GM23338 (cell line): ENCODE data around the gene HES4. TPM values are rescaled to one million over a fixed set of nuclear protein-coding genes. Genes with fewer than 3 reads are reported as not detected.

Source experiments
- ATAC-seq: fragments of 200-7000 bp; cut with Tn5 transposase; 3 replicates; pipeline ENCODE4 v1.9.1; 2020
- DNase-seq: peaks from one replicate; pipeline ENCODE4 v3.0.0-alpha.2; 2015; ENCODE audit warnings: low spot score
- H2AFZ ChIP-seq: fragments of 200-600 bp; sonication (generic); 2 replicates; pipeline ENCODE4 v1.8.0; 2016; ENCODE audit warnings: antibody characterized with exemption, mild to moderate bottlenecking, moderate library complexity
- H3F3A ChIP-seq: fragments of 200-600 bp; sonication (generic); replicated peaks from 2 replicates; pipeline ENCODE4 v1.8.0; 2017; ENCODE audit warnings: antibody characterized with exemption, mixed run types, low read depth
- H3K27ac ChIP-seq: fragments of 200-600 bp; sonication (generic); 2 replicates; pipeline ENCODE4 v1.6.1; 2016; ENCODE audit warnings: low read depth
- H3K27me3 ChIP-seq: fragments of 200-600 bp; sonication (generic); 2 replicates; pipeline ENCODE4 v1.8.0; 2016; ENCODE audit warnings: mild to moderate bottlenecking, mixed run types, moderate library complexity; ENCODE audit not compliant: insufficient read depth
- H3K36me3 ChIP-seq: fragments of 200-600 bp; sonication (generic); 2 replicates; pipeline ENCODE4 v1.8.0; 2016; ENCODE audit warnings: mild to moderate bottlenecking; ENCODE audit not compliant: insufficient read depth
- H3K4me1 ChIP-seq: fragments of 200-600 bp; sonication (generic); 2 replicates; pipeline ENCODE4 v1.8.0; 2016; ENCODE audit warnings: mild to moderate bottlenecking, moderate library complexity; ENCODE audit not compliant: insufficient read depth
- H3K4me2 ChIP-seq: fragments of 200-600 bp; sonication (generic); 2 replicates; pipeline ENCODE4 v1.7.1; 2017; ENCODE audit warnings: mixed run types
- H3K4me3 ChIP-seq: fragments of 200-600 bp; sonication (generic); 2 replicates; pipeline ENCODE4 v1.6.1; 2016; ENCODE audit warnings: mixed run types
- H3K79me2 ChIP-seq: fragments of 200-600 bp; sonication (generic); replicated peaks from 2 replicates; pipeline ENCODE4 v1.8.0; 2017; ENCODE audit warnings: mild to moderate bottlenecking; ENCODE audit not compliant: insufficient read depth
- H3K9me2 ChIP-seq: fragments of 200-600 bp; sonication (generic); 2 replicates; pipeline ENCODE4 v1.8.0; 2017; ENCODE audit not compliant: insufficient read depth
- H4K20me1 ChIP-seq: fragments of 200-600 bp; sonication (generic); replicated peaks from 2 replicates; pipeline ENCODE4 v1.8.0; 2017; ENCODE audit warnings: mild to moderate bottlenecking; ENCODE audit not compliant: insufficient read depth
- H3K27ac Mint-ChIP-seq: 2 replicates; pipeline ENCODE4 v1.8.0; 2020; ENCODE audit warnings: inconsistent platforms, mild to moderate bottlenecking, moderate library complexity, mixed read lengths
- H3K27me3 Mint-ChIP-seq: 3 replicates; pipeline ENCODE4 v1.8.0; 2022; ENCODE audit warnings: low read depth, mild to moderate bottlenecking, moderate library complexity, mixed read lengths, inconsistent platforms; ENCODE audit not compliant: insufficient read depth, poor library complexity
- H3K36me3 Mint-ChIP-seq: 3 replicates; pipeline ENCODE4 v1.8.0; 2021; ENCODE audit warnings: low read depth, mild to moderate bottlenecking, inconsistent platforms, moderate library complexity, mixed read lengths
- H3K4me1 Mint-ChIP-seq: 3 replicates; pipeline ENCODE4 v1.8.0; 2020; ENCODE audit warnings: mild to moderate bottlenecking, inconsistent platforms, mixed read lengths
- H3K4me3 Mint-ChIP-seq: 3 replicates; pipeline ENCODE4 v1.8.0; 2021; ENCODE audit warnings: moderate library complexity, mild to moderate bottlenecking, inconsistent platforms, mixed read lengths
- H3K9me3 Mint-ChIP-seq: 3 replicates; pipeline ENCODE4 v1.8.0; 2020; ENCODE audit warnings: moderate library complexity, mild to moderate bottlenecking, inconsistent platforms, mixed read lengths
- CREB1 ChIP-seq: fragments of 250-450 bp; sonication (Bioruptor Pico); IDR thresholded peaks from 2 replicates; pipeline ENCODE4 v1.5.0; 2020; ENCODE audit warnings: low read depth, mild to moderate bottlenecking, moderate library complexity
- EZH2 ChIP-seq: fragments of 200-600 bp; sonication (generic); IDR thresholded peaks from one replicate; pipeline ENCODE4 v1.8.0; 2017; ENCODE audit warnings: antibody characterized with exemption, mild to moderate bottlenecking, low read depth; ENCODE audit not compliant: unreplicated experiment
- EZH2phosphoT487 ChIP-seq: fragments of 200-600 bp; sonication (generic); IDR thresholded peaks from one replicate; pipeline ENCODE4 v1.8.1; 2018; ENCODE audit warnings: antibody characterized with exemption; ENCODE audit not compliant: unreplicated experiment
- JUNB ChIP-seq: IDR thresholded peaks from one replicate; pipeline ENCODE4 v1.6.1; 2016; ENCODE audit warnings: antibody characterized with exemption; ENCODE audit not compliant: unreplicated experiment
- NANOG ChIP-seq: IDR thresholded peaks from 2 replicates; pipeline ENCODE4 v1.6.1; 2016; ENCODE audit warnings: antibody characterized with exemption, borderline replicate concordance
- POLR2AphosphoS5 ChIP-seq: IDR thresholded peaks from 2 replicates; pipeline ENCODE4 v1.6.1; 2016; ENCODE audit warnings: antibody characterized with exemption, low read depth
- ZNF114 ChIP-seq: fragments of 250-450 bp; sonication (Bioruptor Pico); IDR thresholded peaks from 2 replicates; pipeline ENCODE4 v1.5.0; 2020; ENCODE audit warnings: mild to moderate bottlenecking, moderate library complexity
- polyA plus RNA-seq: library from polyadenylated mRNA; unstranded; fragments of >200 nt; fragmentation: Nextera tagmentation; extraction: Ambion mirVana; gene quantifications from 2 replicates; pipeline ENCODE4 v1.2.1, GENCODE V29; 2016
- total RNA-seq: library from RNA; depleted of rRNA; stranded (reverse); fragments of >200 nt; shearing (Covaris generic); gene quantifications from 2 replicates; pipeline ENCODE4 v1.2.3, GENCODE V29; 2014
- TF ChIP-seq, protein P1 (sequence below): fragments of 250-450 bp; sonication (Bioruptor Pico); IDR thresholded peaks from 2 replicates; pipeline ENCODE4 v1.5.0; 2020; ENCODE audit warnings: mild to moderate bottlenecking, moderate library complexity
- TF ChIP-seq, protein P2 (sequence below): IDR thresholded peaks from 2 replicates; pipeline ENCODE4 v1.6.1; 2016; ENCODE audit warnings: antibody characterized with exemption

The HES4 gene
- total and polyA plus RNA-seq, 2 experiments from 2014 or later: 2.3 to 6.7 TPM

DNA sequence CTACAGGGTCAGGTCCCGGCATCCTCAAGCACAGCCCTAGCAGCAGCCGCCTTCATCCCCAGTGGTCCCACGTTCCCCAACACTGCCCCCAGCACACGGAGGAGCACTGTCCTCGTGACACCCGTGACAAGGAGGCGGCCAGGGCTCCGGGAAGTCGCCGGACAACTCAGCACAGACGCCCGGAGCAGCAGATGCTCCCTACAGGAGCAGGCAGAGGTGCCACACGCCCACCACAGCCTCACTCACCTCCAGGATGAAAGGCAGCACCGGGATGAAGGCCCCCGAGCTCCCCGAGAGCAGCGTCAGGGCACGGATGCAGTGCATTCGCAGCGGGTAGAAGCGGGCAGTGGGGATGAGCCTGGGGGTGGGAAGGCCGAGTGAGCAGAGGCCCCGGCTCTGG lies 49.0 kb downstream of the HES4 start (continued):
- TF ChIP-seq, protein P1, sequence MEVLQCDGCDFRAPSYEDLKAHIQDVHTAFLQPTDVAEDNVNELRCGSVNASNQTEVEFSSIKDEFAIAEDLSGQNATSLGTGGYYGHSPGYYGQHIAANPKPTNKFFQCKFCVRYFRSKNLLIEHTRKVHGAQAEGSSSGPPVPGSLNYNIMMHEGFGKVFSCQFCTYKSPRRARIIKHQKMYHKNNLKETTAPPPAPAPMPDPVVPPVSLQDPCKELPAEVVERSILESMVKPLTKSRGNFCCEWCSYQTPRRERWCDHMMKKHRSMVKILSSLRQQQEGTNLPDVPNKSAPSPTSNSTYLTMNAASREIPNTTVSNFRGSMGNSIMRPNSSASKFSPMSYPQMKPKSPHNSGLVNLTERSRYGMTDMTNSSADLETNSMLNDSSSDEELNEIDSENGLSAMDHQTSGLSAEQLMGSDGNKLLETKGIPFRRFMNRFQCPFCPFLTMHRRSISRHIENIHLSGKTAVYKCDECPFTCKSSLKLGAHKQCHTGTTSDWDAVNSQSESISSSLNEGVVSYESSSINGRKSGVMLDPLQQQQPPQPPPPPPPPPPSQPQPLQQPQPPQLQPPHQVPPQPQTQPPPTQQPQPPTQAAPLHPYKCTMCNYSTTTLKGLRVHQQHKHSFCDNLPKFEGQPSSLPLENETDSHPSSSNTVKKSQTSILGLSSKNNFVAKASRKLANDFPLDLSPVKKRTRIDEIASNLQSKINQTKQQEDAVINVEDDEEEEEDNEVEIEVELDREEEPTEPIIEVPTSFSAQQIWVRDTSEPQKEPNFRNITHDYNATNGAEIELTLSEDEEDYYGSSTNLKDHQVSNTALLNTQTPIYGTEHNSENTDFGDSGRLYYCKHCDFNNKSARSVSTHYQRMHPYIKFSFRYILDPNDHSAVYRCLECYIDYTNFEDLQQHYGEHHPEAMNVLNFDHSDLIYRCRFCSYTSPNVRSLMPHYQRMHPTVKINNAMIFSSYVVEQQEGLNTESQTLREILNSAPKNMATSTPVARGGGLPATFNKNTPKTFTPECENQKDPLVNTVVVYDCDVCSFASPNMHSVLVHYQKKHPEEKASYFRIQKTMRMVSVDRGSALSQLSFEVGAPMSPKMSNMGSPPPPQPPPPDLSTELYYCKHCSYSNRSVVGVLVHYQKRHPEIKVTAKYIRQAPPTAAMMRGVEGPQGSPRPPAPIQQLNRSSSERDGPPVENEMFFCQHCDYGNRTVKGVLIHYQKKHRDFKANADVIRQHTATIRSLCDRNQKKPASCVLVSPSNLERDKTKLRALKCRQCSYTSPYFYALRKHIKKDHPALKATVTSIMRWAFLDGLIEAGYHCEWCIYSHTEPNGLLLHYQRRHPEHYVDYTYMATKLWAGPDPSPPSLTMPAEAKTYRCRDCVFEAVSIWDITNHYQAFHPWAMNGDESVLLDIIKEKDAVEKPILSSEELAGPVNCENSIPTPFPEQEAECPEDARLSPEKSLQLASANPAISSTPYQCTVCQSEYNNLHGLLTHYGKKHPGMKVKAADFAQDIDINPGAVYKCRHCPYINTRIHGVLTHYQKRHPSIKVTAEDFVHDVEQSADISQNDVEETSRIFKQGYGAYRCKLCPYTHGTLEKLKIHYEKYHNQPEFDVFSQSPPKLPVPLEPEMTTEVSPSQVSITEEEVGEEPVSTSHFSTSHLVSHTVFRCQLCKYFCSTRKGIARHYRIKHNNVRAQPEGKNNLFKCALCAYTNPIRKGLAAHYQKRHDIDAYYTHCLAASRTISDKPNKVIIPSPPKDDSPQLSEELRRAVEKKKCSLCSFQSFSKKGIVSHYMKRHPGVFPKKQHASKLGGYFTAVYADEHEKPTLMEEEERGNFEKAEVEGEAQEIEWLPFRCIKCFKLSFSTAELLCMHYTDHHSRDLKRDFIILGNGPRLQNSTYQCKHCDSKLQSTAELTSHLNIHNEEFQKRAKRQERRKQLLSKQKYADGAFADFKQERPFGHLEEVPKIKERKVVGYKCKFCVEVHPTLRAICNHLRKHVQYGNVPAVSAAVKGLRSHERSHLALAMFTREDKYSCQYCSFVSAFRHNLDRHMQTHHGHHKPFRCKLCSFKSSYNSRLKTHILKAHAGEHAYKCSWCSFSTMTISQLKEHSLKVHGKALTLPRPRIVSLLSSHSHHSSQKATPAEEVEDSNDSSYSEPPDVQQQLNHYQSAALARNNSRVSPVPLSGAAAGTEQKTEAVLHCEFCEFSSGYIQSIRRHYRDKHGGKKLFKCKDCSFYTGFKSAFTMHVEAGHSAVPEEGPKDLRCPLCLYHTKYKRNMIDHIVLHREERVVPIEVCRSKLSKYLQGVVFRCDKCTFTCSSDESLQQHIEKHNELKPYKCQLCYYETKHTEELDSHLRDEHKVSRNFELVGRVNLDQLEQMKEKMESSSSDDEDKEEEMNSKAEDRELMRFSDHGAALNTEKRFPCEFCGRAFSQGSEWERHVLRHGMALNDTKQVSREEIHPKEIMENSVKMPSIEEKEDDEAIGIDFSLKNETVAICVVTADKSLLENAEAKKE (CRISPR knock-in tag): no peak
- TF ChIP-seq EZH2phosphoT487: no peak
- TF ChIP-seq JUNB: no peak
- no peak for TF ChIP-seq NANOG
- TF ChIP-seq ZNF114 (CRISPR knock-in tag): no peak
- TF ChIP-seq, protein P2, sequence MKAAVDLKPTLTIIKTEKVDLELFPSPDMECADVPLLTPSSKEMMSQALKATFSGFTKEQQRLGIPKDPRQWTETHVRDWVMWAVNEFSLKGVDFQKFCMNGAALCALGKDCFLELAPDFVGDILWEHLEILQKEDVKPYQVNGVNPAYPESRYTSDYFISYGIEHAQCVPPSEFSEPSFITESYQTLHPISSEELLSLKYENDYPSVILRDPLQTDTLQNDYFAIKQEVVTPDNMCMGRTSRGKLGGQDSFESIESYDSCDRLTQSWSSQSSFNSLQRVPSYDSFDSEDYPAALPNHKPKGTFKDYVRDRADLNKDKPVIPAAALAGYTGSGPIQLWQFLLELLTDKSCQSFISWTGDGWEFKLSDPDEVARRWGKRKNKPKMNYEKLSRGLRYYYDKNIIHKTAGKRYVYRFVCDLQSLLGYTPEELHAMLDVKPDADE: no peak
- no peak for TF ChIP-seq CREB1 (CRISPR knock-in tag)

DNA sequence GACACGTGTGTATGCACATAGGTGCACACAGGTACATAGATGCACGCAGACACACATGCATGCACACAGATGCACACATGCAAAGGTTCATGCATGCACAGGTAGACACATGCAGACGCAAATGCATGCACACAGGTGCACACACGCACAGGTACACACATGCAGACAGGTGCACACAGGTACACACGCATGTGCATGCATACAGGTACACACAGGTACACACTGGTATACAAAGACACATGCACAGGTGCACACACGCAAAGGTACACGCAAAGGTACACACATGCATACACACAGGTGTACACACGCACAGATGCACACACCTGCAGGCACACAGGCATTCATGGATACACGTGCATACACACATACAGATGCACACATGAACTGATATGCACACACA lies 49.6 kb downstream of the HES4 start:
- H3K27me3 Mint-ChIP-seq: peaks cover 10% of the 10 kb centered on the region
- Histone ChIP-seq H3K4me2 (no peak overlapping the region), H4K20me1 (no peaks in the 10 kb centered on the region; the same call in 1 of the 2 replicates), H3K79me2 (no peaks in the 10 kb centered on the region), H3K36me3 (peaks cover 25% of the 10 kb centered on the region), H3F3A (no peaks in the 10 kb centered on the region), H3K4me3 (no peak overlapping the region), H3K4me1 (no peaks in the 10 kb centered on the region), H3K9me2 (no peaks in the 10 kb centered on the region), H3K27me3 (no peaks in the 10 kb centered on the region), H2AFZ (no peak overlapping the region), H3K27ac (no peak overlapping the region)
- no peaks in the 10 kb centered on the region for H3K4me1 Mint-ChIP-seq
- H3K27ac Mint-ChIP-seq: no peak overlapping the region
- H3K36me3 Mint-ChIP-seq: peaks cover 61% of the 10 kb centered on the region
- ATAC-seq: no peak
- no peaks in the 10 kb centered on the region; the same call in 2 of the 3 replicates for H3K9me3 Mint-ChIP-seq
- H3K4me3 Mint-ChIP-seq: no peak overlapping the region
- no peak for DNase-seq
- TF ChIP-seq POLR2AphosphoS5 (no peak), EZH2 (no peak), ZNF114 (CRISPR knock-in tag) (no peak), NANOG (no peak), CREB1 (CRISPR knock-in tag) (no peak)
- TF ChIP-seq, protein P1 (CRISPR knock-in tag): no peak
